ENCODE data around the gene KLF15. TPM values are rescaled to one million over a fixed set of nuclear protein-coding genes. Genes with fewer than 3 reads are reported as not detected.

Gene KLF15
- total RNA-seq, 1 experiment from 2014 or later: 32.1 TPM

GRCh38 chr3:126307591-126308393 is 49.4 kb downstream of the KLF15 start:
- no peak for DNase-seq (ENCODE audit: low spot score)
- H3K27ac ChIP-seq (ENCODE audit: low read depth, low read length, poor library complexity, severe bottlenecking): no peak overlapping the region
- TF ChIP-seq EZH2 (IDR thresholded peaks at IDR 0.05; ENCODE audit: borderline replicate concordance, low read depth, low read length, poor library complexity, severe bottlenecking) (no peak), CTCF (conservative IDR thresholded peaks at IDR 0.05; ENCODE audit: low read depth, low read length) (no peak)
- H3K27me3 ChIP-seq (replicated peaks; ENCODE audit: insufficient read depth, low read depth, low read length, poor library complexity): no peaks in the 10 kb centered on the region
- no peaks in the 10 kb centered on the region for H3K4me1 ChIP-seq (ENCODE audit: insufficient read depth, low read length, poor library complexity, severe bottlenecking)
- POLR2A ChIA-PET (ENCODE audit: low non-redundant PET): no interaction called here
- no TSS peak for BruUV-seq (replicated peaks)
- no peak overlapping the region for H3K4me3 ChIP-seq (ENCODE audit: low read depth, low read length, poor library complexity, severe bottlenecking)
- intact Hi-C loops (cut with micrococcal nuclease; ENCODE audit: unreplicated experiment): no loop called here
- H3K9me3 ChIP-seq (ENCODE audit: low read depth, low read length, poor library complexity, severe bottlenecking): peaks cover 19% of the 10 kb centered on the region
- H3K36me3 ChIP-seq (ENCODE audit: insufficient read depth, low read length, poor library complexity, severe bottlenecking): no peaks in the 10 kb centered on the region
- CTCF ChIA-PET: no interaction called here

GRCh38 chr3:126306888-126307482 is 50.2 kb downstream of the KLF15 start:
- H3K36me3 ChIP-seq (ENCODE audit: insufficient read depth, low read length, poor library complexity, severe bottlenecking): no peaks in the 10 kb centered on the region
- no peak for DNase-seq (ENCODE audit: low spot score)
- no peak overlapping the region for H3K27ac ChIP-seq (ENCODE audit: low read depth, low read length, poor library complexity, severe bottlenecking)
- no peak overlapping the region for H3K4me3 ChIP-seq (ENCODE audit: low read depth, low read length, poor library complexity, severe bottlenecking)
- ChIA-PET POLR2A (ENCODE audit: low non-redundant PET) (no interaction called here), CTCF (no interaction called here)
- H3K9me3 ChIP-seq (ENCODE audit: low read depth, low read length, poor library complexity, severe bottlenecking): peaks cover 27% of the 10 kb centered on the region
- TF ChIP-seq CTCF (conservative IDR thresholded peaks at IDR 0.05; ENCODE audit: low read depth, low read length): no peak
- TF ChIP-seq EZH2 (IDR thresholded peaks at IDR 0.05; ENCODE audit: borderline replicate concordance, low read depth, low read length, poor library complexity, severe bottlenecking): no peak
- no TSS peak for BruUV-seq (replicated peaks)
- intact Hi-C loops (cut with micrococcal nuclease; ENCODE audit: unreplicated experiment): no loop called here
- H3K4me1 ChIP-seq (ENCODE audit: insufficient read depth, low read length, poor library complexity, severe bottlenecking): no peaks in the 10 kb centered on the region
- no peaks in the 10 kb centered on the region for H3K27me3 ChIP-seq (replicated peaks; ENCODE audit: insufficient read depth, low read depth, low read length, poor library complexity)

- Histone ChIP-seq H3K27ac (ENCODE audit: low read depth, low read length, poor library complexity, severe bottlenecking) (no peak overlapping the region), H3K4me1 (ENCODE audit: insufficient read depth, low read length, poor library complexity, severe bottlenecking) (no peaks in the 10 kb centered on the region), H3K4me3 (ENCODE audit: low read depth, low read length, poor library complexity, severe bottlenecking) (no peak overlapping the region), H3K9me3 (ENCODE audit: low read depth, low read length, poor library complexity, severe bottlenecking) (peaks cover 28% of the 10 kb centered on the region), H3K27me3 (replicated peaks; ENCODE audit: insufficient read depth, low read depth, low read length, poor library complexity) (no peaks in the 10 kb centered on the region), H3K36me3 (ENCODE audit: insufficient read depth, low read length, poor library complexity, severe bottlenecking) (no peaks in the 10 kb centered on the region)
- ChIA-PET POLR2A (ENCODE audit: low non-redundant PET) (no interaction called here), CTCF (no interaction called here)
- intact Hi-C loops (cut with micrococcal nuclease; ENCODE audit: unreplicated experiment): no loop called here
- no TSS peak for BruUV-seq (replicated peaks)
- no peak for TF ChIP-seq EZH2 (IDR thresholded peaks at IDR 0.05; ENCODE audit: borderline replicate concordance, low read depth, low read length, poor library complexity, severe bottlenecking)
- TF ChIP-seq CTCF (conservative IDR thresholded peaks at IDR 0.05; ENCODE audit: low read depth, low read length): no peak
- no peak for DNase-seq (ENCODE audit: low spot score)
These were observed 50.8 kb downstream of the KLF15 start for GRCh38 chr3:126306397-126306796.

Measured in A673 (cell line).